WTC11 (cell line): ENCODE results near the gene ABLIM2. TPM values are rescaled to one million over a fixed set of nuclear protein-coding genes. Genes with fewer than 3 reads are reported as not detected.

ENCODE experiments used
- ATAC-seq: fragments of 200-7000 bp; cut with Tn5 transposase; 2 replicates; pipeline ENCODE4 v1.10.0; 2021; ENCODE audit warnings: mild to moderate bottlenecking, moderate library complexity
- CTCF ChIA-PET: fragments of 300-600 bp; sonication (Branson Sonifier 250); formaldehyde crosslinking; loops from one replicate; lab custom pipeline; 2021; ENCODE audit warnings: antibody characterized with exemption; lab: Charles Lee
- POLR2A ChIA-PET: fragments of 350-600 bp; sonication (Branson Sonifier 250); formaldehyde crosslinking; loops from one replicate; lab custom pipeline; 2021; ENCODE audit warnings: antibody characterized with exemption; lab: Charles Lee
- DNase-seq: peaks from one replicate; pipeline ENCODE4 v3.0.0; 2021; ENCODE audit warnings: low spot score
- H3K27ac Mint-ChIP-seq: 2 replicates; pipeline ENCODE4 v1.8.0; 2021; ENCODE audit warnings: mixed read lengths
- H3K27me3 Mint-ChIP-seq: 2 replicates; pipeline ENCODE4 v1.8.0; 2021; ENCODE audit warnings: low read depth, mild to moderate bottlenecking, moderate library complexity, mixed read lengths
- H3K36me3 Mint-ChIP-seq: 2 replicates; pipeline ENCODE4 v1.8.0; 2021; ENCODE audit warnings: mixed read lengths
- H3K4me1 Mint-ChIP-seq: 2 replicates; pipeline ENCODE4 v1.8.0; 2022; ENCODE audit warnings: mixed read lengths
- H3K4me3 Mint-ChIP-seq: 2 replicates; pipeline ENCODE4 v1.8.0; 2021; ENCODE audit warnings: mild to moderate bottlenecking, moderate library complexity, mixed read lengths
- H3K9me3 Mint-ChIP-seq: 2 replicates; pipeline ENCODE4 v1.8.0; 2021; ENCODE audit warnings: mixed read lengths
- ATF1 ChIP-seq: sonication (generic); formaldehyde crosslinking; IDR thresholded peaks from 2 replicates; pipeline ENCODE4 v1.8.1; 2023; ENCODE audit warnings: mild to moderate bottlenecking, moderate library complexity, missing genetic modification reagents
- ATF2 ChIP-seq: sonication (generic); formaldehyde crosslinking; IDR thresholded peaks from 2 replicates; pipeline ENCODE4 v1.8.1; 2022; ENCODE audit warnings: low read depth, missing genetic modification reagents, borderline replicate concordance
- CREB1 ChIP-seq: sonication (generic); formaldehyde crosslinking; IDR thresholded peaks from 2 replicates; pipeline ENCODE4 v1.8.0; 2023; ENCODE audit warnings: mild to moderate bottlenecking, missing genetic modification reagents
- CREM ChIP-seq: sonication (generic); formaldehyde crosslinking; IDR thresholded peaks from 2 replicates; pipeline ENCODE4 v1.8.1; 2022; ENCODE audit warnings: mild to moderate bottlenecking, missing genetic modification reagents, moderate library complexity
- GTF2I ChIP-seq: fragments of 250-450 bp; sonication (Bioruptor Pico); conservative IDR thresholded peaks from 2 replicates; pipeline ENCODE4 v1.4.0; 2021; ENCODE audit warnings: mild to moderate bottlenecking
- HMGA2 ChIP-seq: fragments of 250-450 bp; sonication (Bioruptor Pico); IDR thresholded peaks from 2 replicates; pipeline ENCODE4 v1.4.0; 2021; ENCODE audit warnings: mild to moderate bottlenecking, moderate library complexity
- JAZF1 ChIP-seq: fragments of 250-450 bp; sonication (Bioruptor Pico); IDR thresholded peaks from 2 replicates; pipeline ENCODE4 v1.9.0; 2021; ENCODE audit warnings: moderate library complexity, mild to moderate bottlenecking, inconsistent platforms
- NFATC4 ChIP-seq: fragments of 250-450 bp; sonication (Bioruptor Pico); IDR thresholded peaks from 2 replicates; pipeline ENCODE4 v1.9.0; 2021; ENCODE audit warnings: mild to moderate bottlenecking
- NFE2L1 ChIP-seq: sonication (generic); formaldehyde crosslinking; IDR thresholded peaks from 2 replicates; pipeline ENCODE4 v1.8.1; 2023; ENCODE audit warnings: missing genetic modification reagents
- TCF7 ChIP-seq: sonication (generic); formaldehyde crosslinking; IDR thresholded peaks from 2 replicates; pipeline ENCODE4 v1.8.0; 2022; ENCODE audit warnings: mild to moderate bottlenecking, low read depth, missing genetic modification reagents, moderate library complexity
- USF2 ChIP-seq: sonication (generic); formaldehyde crosslinking; IDR thresholded peaks from 2 replicates; pipeline ENCODE4 v1.8.1; 2023; ENCODE audit warnings: mild to moderate bottlenecking, missing genetic modification reagents, moderate library complexity
- ZNF219 ChIP-seq: sonication (generic); formaldehyde crosslinking; IDR thresholded peaks from 2 replicates; pipeline ENCODE4 v1.8.0; 2023; ENCODE audit warnings: missing genetic modification reagents, mild to moderate bottlenecking, borderline replicate concordance
- ZNF263 ChIP-seq: sonication (generic); formaldehyde crosslinking; IDR thresholded peaks from 2 replicates; pipeline ENCODE4 v1.8.1; 2022; ENCODE audit warnings: low read depth, mild to moderate bottlenecking, moderate library complexity, missing genetic modification reagents
- ZNF317 ChIP-seq: sonication (generic); formaldehyde crosslinking; IDR thresholded peaks from 2 replicates; pipeline ENCODE4 v1.8.1; 2023; ENCODE audit warnings: low read depth, mild to moderate bottlenecking, moderate library complexity, missing genetic modification reagents, borderline replicate concordance
- total RNA-seq: library from RNA; stranded (reverse); gene quantifications from 3 replicates; pipeline ENCODE4 v1.2.3, GENCODE V29; 2021
- TF ChIP-seq, protein P1 (sequence below): sonication (generic); formaldehyde crosslinking; conservative IDR thresholded peaks from 2 replicates; pipeline ENCODE4 v1.8.1; 2022; ENCODE audit warnings: mild to moderate bottlenecking, missing genetic modification reagents
- TF ChIP-seq, protein P2 (sequence below): fragments of 250-450 bp; sonication (Bioruptor Pico); IDR thresholded peaks from 2 replicates; pipeline ENCODE4 v1.8.0; 2021; ENCODE audit warnings: mild to moderate bottlenecking
- TF ChIP-seq, protein P3 (sequence below): sonication (generic); formaldehyde crosslinking; IDR thresholded peaks from 2 replicates; pipeline ENCODE4 v1.8.0; 2023; ENCODE audit warnings: missing genetic modification reagents
- TF ChIP-seq, protein P4 (sequence below): sonication (generic); formaldehyde crosslinking; IDR thresholded peaks from 2 replicates; pipeline ENCODE4 v1.8.1; 2023; ENCODE audit warnings: mild to moderate bottlenecking, moderate library complexity, missing genetic modification reagents
- TF ChIP-seq, protein P5 (sequence below): sonication (generic); formaldehyde crosslinking; IDR thresholded peaks from 2 replicates; pipeline ENCODE4 v1.8.1; 2023; ENCODE audit warnings: mild to moderate bottlenecking, missing genetic modification reagents

Gene ABLIM2
- total RNA-seq, 1 experiment from 2014 or later = 2.6 TPM

- ChIA-PET CTCF (interaction anchor here (2.0 kb wide), 1 partner anchor 47 kb away, joined by 11 read pairs; no protein-coding TSS in a partner anchor), POLR2A (no interaction called here)
- Mint-ChIP-seq H3K27me3 (no peaks in the 10 kb centered on the region), H3K36me3 (no peaks in the 10 kb centered on the region), H3K4me1 (peaks cover 22% of the 10 kb centered on the region), H3K9me3 (no peaks in the 10 kb centered on the region), H3K27ac (no peak overlapping the region), H3K4me3 (no peak overlapping the region)
- no peak for DNase-seq
- TF ChIP-seq, protein P1, sequence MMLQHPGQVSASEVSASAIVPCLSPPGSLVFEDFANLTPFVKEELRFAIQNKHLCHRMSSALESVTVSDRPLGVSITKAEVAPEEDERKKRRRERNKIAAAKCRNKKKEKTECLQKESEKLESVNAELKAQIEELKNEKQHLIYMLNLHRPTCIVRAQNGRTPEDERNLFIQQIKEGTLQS (CRISPR knock-in tag) = no peak
- TF ChIP-seq USF2 (CRISPR knock-in tag) (no peak), ZNF219 (CRISPR knock-in tag) (no peak)
- TF ChIP-seq, protein P2, sequence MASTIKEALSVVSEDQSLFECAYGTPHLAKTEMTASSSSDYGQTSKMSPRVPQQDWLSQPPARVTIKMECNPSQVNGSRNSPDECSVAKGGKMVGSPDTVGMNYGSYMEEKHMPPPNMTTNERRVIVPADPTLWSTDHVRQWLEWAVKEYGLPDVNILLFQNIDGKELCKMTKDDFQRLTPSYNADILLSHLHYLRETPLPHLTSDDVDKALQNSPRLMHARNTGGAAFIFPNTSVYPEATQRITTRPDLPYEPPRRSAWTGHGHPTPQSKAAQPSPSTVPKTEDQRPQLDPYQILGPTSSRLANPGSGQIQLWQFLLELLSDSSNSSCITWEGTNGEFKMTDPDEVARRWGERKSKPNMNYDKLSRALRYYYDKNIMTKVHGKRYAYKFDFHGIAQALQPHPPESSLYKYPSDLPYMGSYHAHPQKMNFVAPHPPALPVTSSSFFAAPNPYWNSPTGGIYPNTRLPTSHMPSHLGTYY (CRISPR knock-in tag) = no peak
- ATAC-seq = no peak
Measured at GRCh38 chr4:8129136-8129535, 29.5 kb downstream of the ABLIM2 start.

GRCh38 chr4:8128100-8128856 lies 30.3 kb downstream of the ABLIM2 start:
- ATAC-seq (peak; percentile 50), DNase-seq (no peak)
- ChIA-PET CTCF (interaction anchor here (0.6 to 2.0 kb wide), 4 partner anchors 17 to 58 kb away, joined by 3 to 11 read pairs (median 4); no protein-coding TSS in a partner anchor), POLR2A (no interaction called here)
- TF ChIP-seq ZNF263 = no peak
- TF ChIP-seq HMGA2 (CRISPR knock-in tag) = no peak
- no peak for TF ChIP-seq TCF7 (CRISPR knock-in tag)
- TF ChIP-seq, protein P3, sequence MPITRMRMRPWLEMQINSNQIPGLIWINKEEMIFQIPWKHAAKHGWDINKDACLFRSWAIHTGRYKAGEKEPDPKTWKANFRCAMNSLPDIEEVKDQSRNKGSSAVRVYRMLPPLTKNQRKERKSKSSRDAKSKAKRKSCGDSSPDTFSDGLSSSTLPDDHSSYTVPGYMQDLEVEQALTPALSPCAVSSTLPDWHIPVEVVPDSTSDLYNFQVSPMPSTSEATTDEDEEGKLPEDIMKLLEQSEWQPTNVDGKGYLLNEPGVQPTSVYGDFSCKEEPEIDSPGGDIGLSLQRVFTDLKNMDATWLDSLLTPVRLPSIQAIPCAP = no peak
- TF ChIP-seq CREB1 = no peak
- TF ChIP-seq ZNF317 (CRISPR knock-in tag) = no peak
- TF ChIP-seq, protein P4, sequence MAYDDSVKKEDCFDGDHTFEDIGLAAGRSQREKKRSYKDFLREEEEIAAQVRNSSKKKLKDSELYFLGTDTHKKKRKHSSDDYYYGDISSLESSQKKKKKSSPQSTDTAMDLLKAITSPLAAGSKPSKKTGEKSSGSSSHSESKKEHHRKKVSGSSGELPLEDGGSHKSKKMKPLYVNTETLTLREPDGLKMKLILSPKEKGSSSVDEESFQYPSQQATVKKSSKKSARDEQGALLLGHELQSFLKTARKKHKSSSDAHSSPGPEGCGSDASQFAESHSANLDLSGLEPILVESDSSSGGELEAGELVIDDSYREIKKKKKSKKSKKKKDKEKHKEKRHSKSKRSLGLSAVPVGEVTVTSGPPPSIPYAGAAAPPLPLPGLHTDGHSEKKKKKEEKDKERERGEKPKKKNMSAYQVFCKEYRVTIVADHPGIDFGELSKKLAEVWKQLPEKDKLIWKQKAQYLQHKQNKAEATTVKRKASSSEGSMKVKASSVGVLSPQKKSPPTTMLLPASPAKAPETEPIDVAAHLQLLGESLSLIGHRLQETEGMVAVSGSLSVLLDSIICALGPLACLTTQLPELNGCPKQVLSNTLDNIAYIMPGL (CRISPR knock-in tag) = no peak
- TF ChIP-seq CREM (CRISPR knock-in tag) = no peak
- H3K4me3 Mint-ChIP-seq = no peak overlapping the region
- no peaks in the 10 kb centered on the region for H3K36me3 Mint-ChIP-seq
- peaks cover 15% of the 10 kb centered on the region for H3K4me1 Mint-ChIP-seq
- no peaks in the 10 kb centered on the region for H3K9me3 Mint-ChIP-seq
- no peaks in the 10 kb centered on the region for H3K27me3 Mint-ChIP-seq
- H3K27ac Mint-ChIP-seq = no peak overlapping the region; the same call in 1 of the 2 replicates

DNA sequence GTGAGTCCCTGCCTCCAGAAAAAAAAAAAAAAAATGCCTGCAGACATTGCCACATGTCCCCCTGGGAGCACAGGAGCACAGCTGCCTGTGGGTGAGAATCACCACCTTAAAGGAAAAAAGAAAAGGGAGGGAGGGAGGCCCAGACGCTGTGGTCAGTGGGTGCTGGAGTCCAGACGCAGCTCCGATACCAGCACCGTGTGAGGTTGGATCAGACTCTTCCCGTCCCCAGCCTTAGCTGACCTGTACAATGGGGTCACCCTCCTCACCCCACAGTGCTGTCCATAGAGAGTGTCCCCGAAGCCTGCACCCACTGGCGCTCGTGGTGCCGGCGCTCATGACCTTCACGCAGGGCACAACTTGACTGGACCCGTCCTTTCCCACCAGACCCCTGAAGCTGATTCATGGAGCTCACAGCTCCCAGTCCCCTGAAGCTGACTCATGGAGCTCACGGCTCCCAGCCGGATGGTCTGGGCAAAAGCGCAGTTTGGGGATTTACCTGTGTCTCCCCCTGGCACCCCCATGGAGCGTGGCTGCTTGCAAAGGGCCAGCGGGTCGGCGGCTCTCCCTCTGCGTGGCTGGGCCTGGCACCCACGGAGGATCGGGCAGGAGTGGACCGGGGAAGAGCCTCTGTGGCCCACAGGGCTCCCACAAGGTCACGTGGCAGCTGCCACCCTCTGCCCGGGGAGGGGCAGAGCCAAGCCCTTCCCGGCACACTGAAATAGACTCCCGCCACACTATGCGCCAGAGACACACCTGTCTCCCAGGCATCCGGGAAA lies 31.4 kb downstream of the ABLIM2 start:
- no peak for ATAC-seq
- Mint-ChIP-seq H3K9me3 (no peaks in the 10 kb centered on the region), H3K4me1 (peaks cover 11% of the 10 kb centered on the region), H3K27ac (no peak overlapping the region; the same call in 1 of the 2 replicates), H3K4me3 (no peak overlapping the region), H3K27me3 (no peaks in the 10 kb centered on the region), H3K36me3 (no peaks in the 10 kb centered on the region)
- CTCF ChIA-PET = interaction anchor here (0.7 to 2.0 kb wide), 3 partner anchors 41 to 561 kb away, joined by 3 to 11 read pairs (median 6); no protein-coding TSS in a partner anchor
- DNase-seq = no peak
- POLR2A ChIA-PET = interaction anchor here (0.6 kb wide), 2 partner anchors 231 to 286 kb away, joined by 5 read pairs; no protein-coding TSS in a partner anchor
- TF ChIP-seq ATF2 (no peak), NFATC4 (CRISPR knock-in tag) (no peak), NFE2L1 (CRISPR knock-in tag) (no peak), GTF2I (CRISPR knock-in tag) (no peak), JAZF1 (CRISPR knock-in tag) (no peak), ATF1 (no peak)
- TF ChIP-seq, protein P5, sequence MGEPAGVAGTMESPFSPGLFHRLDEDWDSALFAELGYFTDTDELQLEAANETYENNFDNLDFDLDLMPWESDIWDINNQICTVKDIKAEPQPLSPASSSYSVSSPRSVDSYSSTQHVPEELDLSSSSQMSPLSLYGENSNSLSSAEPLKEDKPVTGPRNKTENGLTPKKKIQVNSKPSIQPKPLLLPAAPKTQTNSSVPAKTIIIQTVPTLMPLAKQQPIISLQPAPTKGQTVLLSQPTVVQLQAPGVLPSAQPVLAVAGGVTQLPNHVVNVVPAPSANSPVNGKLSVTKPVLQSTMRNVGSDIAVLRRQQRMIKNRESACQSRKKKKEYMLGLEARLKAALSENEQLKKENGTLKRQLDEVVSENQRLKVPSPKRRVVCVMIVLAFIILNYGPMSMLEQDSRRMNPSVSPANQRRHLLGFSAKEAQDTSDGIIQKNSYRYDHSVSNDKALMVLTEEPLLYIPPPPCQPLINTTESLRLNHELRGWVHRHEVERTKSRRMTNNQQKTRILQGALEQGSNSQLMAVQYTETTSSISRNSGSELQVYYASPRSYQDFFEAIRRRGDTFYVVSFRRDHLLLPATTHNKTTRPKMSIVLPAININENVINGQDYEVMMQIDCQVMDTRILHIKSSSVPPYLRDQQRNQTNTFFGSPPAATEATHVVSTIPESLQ (CRISPR knock-in tag) = no peak
